Mucosa of descending colon (tissue), 3 donors: ENCODE measurements around the gene MYH6. TPM values are rescaled to one million over a fixed set of nuclear protein-coding genes. Genes with fewer than 3 reads are reported as not detected.

ENCODE experiments used
- ATAC-seq: fragments of 200-7000 bp; cut with Tn5 transposase; one replicate; pipeline ENCODE4 v1.9.1; 2020; ENCODE audit warnings: mild to moderate bottlenecking, moderate library complexity
- DNase-seq, 3 donors: peaks; one replicate each; pipeline ENCODE4 v3.0.0-alpha.2; 2020
- H3K36me3 ChIP-seq: fragments of 200-600 bp; one replicate; pipeline ENCODE4 v1.8.0; 2021; ENCODE audit warnings: low read depth, mild to moderate bottlenecking
- H3K4me1 ChIP-seq: fragments of 200-600 bp; one replicate; pipeline ENCODE4 v1.8.0; 2021; ENCODE audit warnings: low read depth, mild to moderate bottlenecking
- H3K4me3 ChIP-seq: fragments of 200-600 bp; one replicate; pipeline ENCODE4 v1.8.0; 2021; ENCODE audit warnings: mild to moderate bottlenecking
- H3K9me3 ChIP-seq: fragments of 200-600 bp; one replicate; pipeline ENCODE4 v1.8.0; 2021; ENCODE audit warnings: mild to moderate bottlenecking
- intact Hi-C, 2 donors: fragments of 100-400 bp; cut with DNase I in 1 of 2; cut with micrococcal nuclease in 1 of 2; formaldehyde crosslinking; loops; one replicate each; pipeline versions ENCODE4 v1.11.0 to v1.11.1; 2022; cut with DNase I, micrococcal nuclease
- total RNA-seq, 3 donors: library from RNA; stranded (reverse); fragmentation: NEBNext Ultra II Directional in 2 of 3; extraction: Animal tissue kit (Norgen Biotek cat#: 25700) in 2 of 3; gene quantifications; one replicate each; pipeline versions ENCODE4 v1.2.1 to v1.2.4, GENCODE V29; 2021 to 2023
- TF ChIP-seq, protein P1 (sequence below): fragments of 200-600 bp; IDR thresholded peaks from one replicate; pipeline ENCODE4 v1.8.0; 2022; ENCODE audit warnings: antibody characterized with exemption, mild to moderate bottlenecking
- donor health status: DM: no; HTN: no; CAD: no; lungs with moderate emphysema.
- donor health status: DM: no; HTN: no; CAD: no.
- donor health status: DM: no; HTN: yes; CAD: no.

MYH6 gene
- total RNA-seq, 3 donors from 2014 or later = 0.09 to 1.4 TPM; not detected in 1

DNA sequence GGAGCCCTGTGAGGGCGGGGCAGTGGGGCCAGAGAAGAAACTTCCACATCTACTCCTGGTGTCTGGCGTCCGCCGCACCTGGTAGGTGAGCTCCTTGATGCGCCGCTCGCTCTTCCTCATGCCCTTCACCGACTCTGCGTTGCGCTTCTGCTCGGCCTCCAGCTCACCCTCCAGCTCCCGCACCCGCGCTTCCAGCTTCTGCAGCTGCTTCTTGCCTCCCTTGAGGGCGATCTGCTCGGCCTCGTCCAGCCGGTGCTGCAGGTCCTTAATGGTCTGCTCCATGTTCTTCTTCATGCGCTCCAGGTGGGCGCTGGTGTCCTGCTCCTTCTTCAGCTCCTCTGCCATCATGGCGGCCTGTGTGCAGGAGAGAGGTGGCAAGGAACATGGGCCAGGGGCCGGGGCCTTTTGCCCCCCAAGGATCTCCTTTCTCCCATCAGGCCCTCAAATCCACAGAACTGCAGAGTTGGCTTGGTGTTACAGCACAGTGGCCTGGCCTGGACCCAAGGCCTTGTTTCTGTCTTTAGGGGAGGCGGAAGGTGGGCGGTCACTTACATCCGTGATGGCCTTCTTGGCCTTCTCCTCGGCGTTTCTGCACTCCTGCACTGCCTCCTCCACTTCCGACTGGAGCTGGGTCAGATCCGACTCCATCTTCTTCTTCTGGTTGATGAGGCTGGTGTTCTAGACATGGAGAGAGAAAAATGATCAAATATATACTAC is 23.6 kb downstream of the MYH6 start:
- H3K4me3 ChIP-seq = no peak overlapping the region
- TF ChIP-seq, protein P1, sequence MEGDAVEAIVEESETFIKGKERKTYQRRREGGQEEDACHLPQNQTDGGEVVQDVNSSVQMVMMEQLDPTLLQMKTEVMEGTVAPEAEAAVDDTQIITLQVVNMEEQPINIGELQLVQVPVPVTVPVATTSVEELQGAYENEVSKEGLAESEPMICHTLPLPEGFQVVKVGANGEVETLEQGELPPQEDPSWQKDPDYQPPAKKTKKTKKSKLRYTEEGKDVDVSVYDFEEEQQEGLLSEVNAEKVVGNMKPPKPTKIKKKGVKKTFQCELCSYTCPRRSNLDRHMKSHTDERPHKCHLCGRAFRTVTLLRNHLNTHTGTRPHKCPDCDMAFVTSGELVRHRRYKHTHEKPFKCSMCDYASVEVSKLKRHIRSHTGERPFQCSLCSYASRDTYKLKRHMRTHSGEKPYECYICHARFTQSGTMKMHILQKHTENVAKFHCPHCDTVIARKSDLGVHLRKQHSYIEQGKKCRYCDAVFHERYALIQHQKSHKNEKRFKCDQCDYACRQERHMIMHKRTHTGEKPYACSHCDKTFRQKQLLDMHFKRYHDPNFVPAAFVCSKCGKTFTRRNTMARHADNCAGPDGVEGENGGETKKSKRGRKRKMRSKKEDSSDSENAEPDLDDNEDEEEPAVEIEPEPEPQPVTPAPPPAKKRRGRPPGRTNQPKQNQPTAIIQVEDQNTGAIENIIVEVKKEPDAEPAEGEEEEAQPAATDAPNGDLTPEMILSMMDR = no peak
- no peaks in the 10 kb centered on the region for H3K4me1 ChIP-seq
- DNase-seq (no peak), ATAC-seq (no peak)
- intact Hi-C loops = no loop called here
- H3K36me3 ChIP-seq = no peaks in the 10 kb centered on the region
- H3K9me3 ChIP-seq = no peaks in the 10 kb centered on the region

DNA sequence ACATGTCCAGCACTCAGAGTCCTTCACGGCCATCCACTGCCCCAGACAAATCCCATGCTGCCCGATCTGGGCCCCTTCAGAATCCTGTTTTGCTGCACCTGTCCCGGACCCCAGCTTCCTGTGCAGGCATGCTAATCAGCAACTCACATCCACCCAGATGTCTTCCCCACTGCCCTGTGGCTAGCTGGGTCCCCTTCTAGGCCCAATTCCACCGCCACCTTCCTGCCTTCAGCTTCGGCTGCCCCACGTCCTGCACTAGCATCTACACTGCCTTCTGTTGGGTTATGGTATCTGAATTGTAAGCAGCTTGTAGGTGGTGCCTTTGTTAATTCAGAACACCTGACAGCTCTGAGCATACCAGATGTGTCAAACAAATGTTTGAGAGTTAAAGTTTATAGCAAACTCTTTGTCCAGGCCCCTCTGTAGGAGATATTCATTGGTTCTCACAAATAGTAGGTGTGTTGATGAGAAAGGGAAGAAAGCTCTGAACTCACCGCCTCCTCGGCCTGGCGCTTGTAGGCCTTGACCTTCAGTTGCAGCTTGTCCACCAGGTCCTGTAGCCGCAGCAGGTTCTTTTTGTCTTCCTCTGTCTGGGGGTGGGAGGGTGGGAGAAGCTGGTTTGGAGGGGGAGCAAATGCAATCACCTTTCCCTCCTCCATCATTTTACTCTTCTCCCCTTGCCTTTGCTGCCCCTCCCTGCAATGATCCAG is 25.2 kb downstream of the MYH6 start:
- H3K36me3 ChIP-seq = no peaks in the 10 kb centered on the region
- no peak for DNase-seq
- H3K4me1 ChIP-seq = no peaks in the 10 kb centered on the region
- ATAC-seq = no peak
- TF ChIP-seq, protein P1 = no peak
- H3K4me3 ChIP-seq = no peak overlapping the region
- no peaks in the 10 kb centered on the region for H3K9me3 ChIP-seq
- intact Hi-C loops = no loop called here

DNA sequence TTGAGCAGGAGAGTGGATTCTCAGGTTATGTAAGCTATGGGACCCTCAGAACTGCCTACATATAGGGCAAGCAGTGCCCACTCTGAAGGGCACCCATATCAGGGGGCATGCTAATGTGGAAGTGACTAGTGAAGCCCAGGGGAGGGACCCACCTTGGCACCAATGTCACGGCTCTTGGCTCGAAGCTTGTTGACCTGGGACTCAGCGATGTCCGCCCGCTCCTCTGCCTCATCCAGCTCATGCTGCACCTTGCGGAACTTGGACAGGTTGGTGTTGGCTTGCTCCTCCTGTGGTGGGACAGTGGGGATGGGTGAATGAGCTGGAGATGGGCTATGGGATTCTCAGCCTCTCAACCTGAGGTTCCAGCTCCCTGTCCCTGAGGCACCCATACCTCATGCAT is 25.8 kb downstream of the MYH6 start:
- DNase-seq = no peak
- TF ChIP-seq, protein P1 = no peak
- ATAC-seq = no peak
- Histone ChIP-seq H3K36me3 (no peaks in the 10 kb centered on the region), H3K4me1 (no peaks in the 10 kb centered on the region), H3K9me3 (no peaks in the 10 kb centered on the region), H3K4me3 (no peak overlapping the region)
- intact Hi-C loops = no loop called here

DNA sequence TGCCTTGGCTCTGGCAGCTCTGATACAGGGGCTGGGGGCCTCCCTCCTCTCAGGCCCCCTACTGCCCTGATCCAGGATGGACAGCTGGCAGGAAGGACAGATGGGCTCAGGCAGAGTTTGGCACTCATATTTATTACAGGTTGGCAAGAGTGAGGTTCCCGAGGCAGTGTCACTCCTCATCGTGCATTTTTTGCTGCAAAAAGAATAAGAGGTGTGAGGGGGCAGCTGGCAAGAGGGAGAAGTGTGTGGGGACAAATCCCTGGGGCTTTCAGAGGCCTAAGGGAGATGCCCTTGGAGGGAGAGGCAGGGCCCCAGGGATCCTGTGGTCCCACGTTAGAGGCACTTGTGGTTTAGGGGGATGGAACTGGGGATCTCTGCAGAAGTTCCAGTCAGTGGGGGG is 26.2 kb downstream of the MYH6 start:
- intact Hi-C loops = no loop called here
- no peak for DNase-seq
- Histone ChIP-seq H3K4me3 (no peak overlapping the region), H3K36me3 (no peaks in the 10 kb centered on the region), H3K9me3 (no peaks in the 10 kb centered on the region), H3K4me1 (no peaks in the 10 kb centered on the region)
- TF ChIP-seq, protein P1 = no peak
- no peak for ATAC-seq

DNA sequence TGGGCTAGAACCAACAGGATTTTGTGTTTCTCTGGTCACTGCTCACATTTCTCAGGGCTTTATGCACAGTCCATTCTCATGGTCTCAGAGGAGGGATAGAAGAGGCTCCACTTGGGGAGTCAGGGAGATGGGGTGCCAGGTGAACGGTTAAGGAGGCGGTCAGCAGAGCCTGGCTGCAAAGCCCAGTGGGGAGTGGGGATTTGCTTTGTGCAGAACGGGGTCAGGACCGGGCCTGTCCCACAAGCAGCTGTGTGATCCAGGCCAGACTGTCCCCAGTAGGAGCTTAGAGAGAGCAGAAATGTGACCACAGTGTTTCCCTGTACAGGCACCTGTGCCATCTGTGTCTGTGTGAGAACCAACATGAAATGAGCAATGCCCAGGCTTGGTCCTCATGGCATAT is 27.1 kb downstream of the MYH6 start:
- H3K9me3 ChIP-seq = no peaks in the 10 kb centered on the region
- H3K4me1 ChIP-seq = no peaks in the 10 kb centered on the region
- DNase-seq (no peak), ATAC-seq (no peak)
- TF ChIP-seq, protein P1 = no peak
- no peak overlapping the region for H3K4me3 ChIP-seq
- intact Hi-C loops = no loop called here
- no peaks in the 10 kb centered on the region for H3K36me3 ChIP-seq
